ENCODE measurements around the gene VDR.

Gene VDR

DNA sequence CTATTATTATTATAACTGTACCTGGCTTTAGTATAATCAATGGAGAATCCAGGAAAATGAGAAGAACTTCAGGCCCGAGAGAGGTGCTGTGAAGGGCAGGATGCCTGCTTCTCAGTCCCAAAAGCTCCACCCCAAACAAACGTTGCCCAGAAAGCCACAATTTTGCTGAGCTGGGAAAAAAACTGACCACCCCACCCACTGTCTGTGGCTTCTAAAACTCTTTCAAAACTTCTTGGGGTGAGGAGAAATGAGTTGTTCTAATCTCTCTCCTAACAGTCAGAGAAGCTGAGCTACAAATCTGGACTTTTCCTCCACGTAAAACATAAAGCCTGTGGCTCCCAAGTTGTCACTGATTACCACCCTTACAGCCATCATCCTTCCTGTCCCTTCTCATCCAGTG is 13.4 kb downstream of the VDR start:
- no peak for DNase-seq

DNA sequence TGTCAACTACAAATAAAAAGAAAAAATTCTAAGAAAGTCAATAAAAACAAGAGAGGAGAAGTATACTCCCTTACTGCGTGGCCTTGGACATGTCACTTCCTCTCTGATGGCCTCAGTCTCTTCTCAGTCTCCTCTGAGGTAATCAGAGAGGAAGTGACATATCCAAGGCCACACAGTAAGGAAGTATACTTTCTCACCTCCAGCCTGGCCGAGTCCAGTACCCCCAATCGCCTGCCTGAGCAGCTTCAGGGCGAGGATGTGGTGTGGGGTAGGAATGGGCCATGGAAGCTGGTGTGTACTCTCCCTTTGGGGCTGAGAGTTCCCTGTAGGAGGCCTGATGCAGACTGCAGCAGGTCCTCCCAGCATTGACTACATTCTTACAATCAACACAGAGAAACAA is 15.8 kb downstream of the VDR start:
- no peak for DNase-seq

DNA sequence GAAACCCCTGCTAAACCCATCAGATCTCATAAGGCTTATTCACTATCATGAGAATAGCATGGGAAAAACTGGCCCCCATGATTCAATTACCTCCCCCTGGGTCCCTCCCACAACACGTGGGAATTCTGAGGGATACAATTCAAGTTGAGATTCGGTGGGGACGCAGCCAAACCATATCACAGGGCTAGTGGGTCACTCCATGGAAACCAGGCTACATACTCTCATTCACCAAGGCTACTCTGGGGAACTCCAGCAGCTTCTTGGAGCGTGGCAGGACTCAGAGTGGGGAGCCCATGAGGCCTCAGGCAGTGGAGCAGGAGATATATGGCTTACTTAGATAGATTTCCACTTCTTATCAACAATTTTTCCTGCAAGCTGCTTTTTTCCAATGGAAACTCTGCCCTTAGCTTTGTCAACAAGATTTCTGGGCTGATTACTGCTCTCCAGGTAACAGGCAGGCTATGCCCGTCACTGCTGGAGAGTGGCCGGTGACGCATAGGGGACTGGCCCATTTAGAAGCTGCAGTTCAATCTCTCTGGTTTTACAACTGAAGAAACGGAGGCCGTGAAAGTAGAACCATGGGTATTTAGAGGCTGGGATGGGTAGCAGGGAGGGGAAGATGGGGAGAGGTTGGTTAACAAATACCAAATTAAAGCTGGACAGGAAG is 16.5 kb downstream of the VDR start:
- DNase-seq = no peak

DNA sequence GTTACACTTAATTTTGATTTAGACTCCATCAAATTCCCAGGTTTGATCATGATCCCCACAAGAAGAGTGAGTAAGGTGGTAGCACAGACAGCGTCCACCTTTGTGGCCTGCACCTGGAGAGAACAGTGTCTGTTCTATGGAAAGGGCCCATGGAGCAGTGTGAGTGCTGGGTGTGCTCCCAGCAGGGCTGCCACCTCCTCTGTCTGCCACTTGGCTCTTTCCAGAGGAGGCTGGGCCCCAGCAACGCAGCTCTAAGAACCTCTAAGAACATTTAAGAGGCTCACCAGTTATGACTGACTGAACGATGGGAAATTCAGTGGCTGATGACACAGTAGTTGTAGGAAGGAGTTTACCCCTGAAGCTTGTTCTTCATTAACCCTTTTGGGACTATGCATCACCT is 17.3 kb downstream of the VDR start:
- no peak for DNase-seq

DNA sequence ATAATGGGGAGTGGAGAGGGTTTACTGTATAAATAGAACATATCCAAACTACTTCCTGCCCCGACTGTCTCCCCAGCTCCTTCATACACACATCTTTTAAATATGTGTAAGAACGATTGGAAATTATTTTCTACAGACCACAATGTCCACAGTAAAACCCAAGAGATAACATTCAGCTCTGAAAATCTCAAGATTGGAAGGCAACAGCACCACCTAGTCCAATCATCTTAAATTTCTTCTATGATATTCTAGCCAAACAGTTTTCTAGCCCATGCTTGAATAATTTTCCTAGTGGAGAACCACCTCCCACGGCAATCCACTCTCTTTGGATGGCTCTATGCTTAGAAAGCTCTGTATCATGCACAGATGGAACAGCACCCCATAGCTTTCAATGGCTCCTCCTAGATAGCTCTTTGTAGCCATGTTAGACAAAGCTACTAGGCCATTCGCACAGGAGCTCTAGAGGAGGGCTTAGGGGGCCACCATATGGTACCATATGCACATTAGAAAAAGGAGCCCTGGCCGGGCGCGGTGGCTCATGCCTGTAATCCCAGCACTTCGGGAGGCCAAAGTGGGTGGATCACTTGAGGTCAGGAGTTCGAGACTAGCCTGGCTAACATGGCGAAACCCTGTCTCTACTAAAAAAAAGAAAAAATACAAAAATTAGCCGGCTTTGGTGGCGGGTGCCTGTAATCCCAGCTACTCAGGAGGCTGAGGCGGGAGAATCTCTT is 18.1 kb downstream of the VDR start:
- DNase-seq = peak; percentile 43

DNA sequence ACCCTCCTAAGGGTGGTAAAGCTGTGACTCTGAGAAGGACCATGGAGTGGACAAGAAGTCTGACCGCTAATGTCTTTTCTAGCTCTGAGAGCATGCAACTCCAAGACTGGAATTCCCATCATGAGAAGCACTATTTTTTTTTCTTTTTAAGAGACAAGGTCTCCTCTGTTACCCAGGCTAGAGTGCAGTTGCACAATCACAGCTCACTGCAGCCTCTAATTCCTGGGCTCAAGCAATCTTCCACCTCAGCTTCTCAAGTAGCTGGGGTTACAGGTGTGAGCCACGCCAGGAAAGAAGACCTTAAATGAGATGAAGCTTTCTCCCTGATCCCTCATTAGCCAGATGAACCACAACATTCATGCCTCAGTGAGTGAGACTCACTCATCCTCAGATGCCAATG is 19.2 kb downstream of the VDR start:
- no peak for DNase-seq

DNA sequence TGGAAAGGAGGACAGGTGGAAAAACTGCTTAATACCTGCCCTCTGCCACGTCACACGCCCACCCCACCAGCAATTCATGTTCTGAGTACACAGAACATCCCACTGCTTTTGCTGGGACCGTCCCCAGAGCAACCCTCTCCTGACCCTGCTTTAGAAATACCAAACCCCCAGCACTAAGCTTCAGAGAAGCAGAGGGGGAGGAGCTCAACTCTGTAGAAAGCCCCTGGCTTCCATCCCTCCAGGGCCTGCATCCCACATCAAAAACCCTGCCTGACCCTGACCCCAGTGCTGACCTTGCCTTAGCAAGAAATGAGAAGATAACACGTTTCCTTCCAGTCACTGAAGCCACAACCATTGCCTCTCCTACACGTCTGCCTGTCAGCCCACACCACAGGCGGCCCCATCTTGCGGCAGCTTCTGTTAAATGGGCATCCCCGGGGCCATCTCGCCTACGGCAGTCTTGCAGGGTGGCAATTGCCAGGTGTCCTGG is 19.7 kb downstream of the VDR start:
- DNase-seq = no peak

DNA sequence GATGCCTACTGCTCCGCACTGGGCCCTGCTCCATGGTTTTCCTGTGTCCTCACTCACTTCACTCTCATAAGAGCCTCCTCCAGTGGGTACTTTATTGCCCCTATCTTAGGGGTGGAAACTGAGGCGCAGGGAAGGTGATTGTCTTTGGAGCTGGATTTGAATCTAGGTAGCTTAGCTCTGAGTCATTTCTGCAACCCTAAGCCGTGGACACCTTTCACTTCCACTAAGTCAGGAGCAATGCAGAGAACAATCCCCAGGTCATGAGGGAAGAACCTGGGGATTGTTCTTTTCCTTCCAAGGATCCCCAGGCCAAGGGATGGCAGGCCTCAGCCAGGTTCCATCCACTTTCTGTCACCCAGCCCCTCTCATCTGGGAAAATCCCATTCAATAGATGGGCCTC is 20.3 kb downstream of the VDR start:
- no peak for DNase-seq

DNA sequence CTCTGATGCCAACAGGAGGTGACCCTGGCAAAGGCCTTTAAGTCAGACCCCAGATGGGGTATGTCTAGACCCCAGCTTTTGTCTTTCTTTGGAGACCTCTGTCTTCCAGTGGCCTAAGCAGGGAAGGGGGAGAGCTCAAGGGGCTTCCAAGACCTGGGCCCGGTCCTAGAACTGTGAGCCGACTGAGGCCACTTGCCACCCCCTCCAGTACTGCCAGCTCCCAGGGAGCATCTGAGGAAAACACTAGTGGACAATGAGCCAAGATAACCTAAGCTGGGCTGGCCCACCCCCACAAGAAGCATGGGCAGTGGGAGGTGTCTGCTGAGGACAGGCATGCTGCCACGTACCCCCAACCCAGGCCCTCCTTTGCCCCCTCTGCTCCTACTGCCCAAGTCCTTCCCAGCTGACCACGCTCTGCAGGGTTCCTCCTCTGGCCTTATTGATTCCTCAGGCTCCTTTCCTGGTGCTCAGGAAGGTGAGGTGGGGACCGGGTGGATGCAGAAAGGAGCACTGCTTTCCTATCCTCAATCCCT is 21.1 kb downstream of the VDR start:
- DNase-seq = no peak

DNA sequence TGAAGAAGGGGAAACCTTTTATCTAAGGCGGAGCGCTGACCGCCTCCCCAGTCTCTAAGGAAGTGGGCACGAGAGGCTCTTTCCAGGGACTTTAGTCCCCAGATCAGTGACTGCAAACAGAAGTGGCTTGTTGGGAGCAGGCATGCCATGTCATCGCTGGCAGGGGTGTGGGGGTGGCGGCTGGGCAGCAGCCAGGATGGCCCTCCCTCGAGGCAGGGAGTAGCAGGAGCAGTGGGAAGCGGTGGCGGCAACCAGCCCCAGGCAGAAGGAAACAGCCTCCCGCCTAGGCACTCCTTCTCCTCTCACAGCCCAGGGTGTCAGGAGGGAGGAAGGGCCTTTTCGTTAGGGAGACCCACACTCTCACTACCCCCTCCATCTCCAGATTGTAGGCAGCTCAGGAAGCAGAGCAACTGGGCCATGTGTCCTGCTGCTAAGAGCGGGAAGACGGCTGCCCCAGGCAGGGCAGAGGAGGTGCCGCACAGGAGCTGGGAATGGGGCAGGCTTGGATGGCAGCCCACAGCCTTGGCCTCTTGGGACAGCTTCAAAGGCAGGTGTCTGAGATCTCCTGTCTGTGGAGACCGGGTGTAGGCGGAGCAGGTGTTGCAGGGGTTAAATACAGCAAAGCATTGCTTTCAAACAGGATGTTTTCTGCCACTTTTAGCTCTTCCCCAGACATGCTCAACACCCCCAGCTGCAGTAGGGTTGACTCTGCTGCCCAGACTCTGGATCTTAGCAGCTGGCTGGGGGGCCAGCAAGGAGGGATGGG is 21.8 kb downstream of the VDR start:
- DNase-seq = no peak

DNA sequence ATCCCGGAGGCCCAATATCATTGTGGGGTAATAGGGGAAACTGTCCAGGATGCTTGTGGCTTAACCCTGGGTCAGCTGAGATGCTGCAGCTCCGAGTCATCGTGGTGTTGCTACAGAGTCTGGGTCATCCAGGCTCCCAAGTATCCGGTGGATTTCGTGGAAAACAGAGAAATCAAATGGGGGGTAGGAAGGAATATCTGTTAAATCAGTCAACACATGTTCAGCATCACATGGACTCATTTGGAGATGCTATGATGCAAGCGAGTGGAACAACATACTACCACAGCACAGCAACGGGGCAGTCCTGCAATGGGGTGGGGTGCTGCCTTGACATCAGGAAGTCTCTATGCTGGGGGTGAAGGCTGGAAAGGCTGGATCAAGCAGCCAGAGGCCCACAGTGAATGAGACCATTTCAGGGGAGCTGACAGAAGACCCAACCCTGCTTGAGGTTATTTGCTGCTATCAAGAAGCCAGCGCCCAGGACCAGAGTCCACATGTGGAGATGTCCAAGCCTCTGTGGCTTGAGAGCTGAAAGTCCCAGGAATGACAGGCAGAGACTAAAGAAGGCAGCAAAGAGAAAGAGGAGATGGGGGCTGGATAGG is 22.9 kb downstream of the VDR start:
- peak; percentile 98 for DNase-seq

DNA sequence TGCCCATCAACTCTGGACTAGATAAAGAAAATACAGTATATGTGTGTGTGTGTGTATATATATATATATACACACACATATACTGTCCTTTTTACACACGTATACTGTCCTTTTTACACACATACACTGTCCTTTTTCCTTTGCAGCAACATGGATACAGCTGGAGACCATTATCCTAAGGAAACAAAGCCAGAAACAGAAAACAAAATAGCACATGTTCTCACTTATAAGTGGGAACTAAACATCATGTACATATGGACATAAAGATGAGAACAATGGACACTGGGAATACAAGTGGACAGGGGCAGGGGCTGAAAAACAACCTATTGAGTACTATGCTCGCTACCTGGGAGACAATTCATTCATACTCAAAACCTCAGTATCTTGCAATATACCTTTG is 23.7 kb downstream of the VDR start:
- DNase-seq = no peak

DNA sequence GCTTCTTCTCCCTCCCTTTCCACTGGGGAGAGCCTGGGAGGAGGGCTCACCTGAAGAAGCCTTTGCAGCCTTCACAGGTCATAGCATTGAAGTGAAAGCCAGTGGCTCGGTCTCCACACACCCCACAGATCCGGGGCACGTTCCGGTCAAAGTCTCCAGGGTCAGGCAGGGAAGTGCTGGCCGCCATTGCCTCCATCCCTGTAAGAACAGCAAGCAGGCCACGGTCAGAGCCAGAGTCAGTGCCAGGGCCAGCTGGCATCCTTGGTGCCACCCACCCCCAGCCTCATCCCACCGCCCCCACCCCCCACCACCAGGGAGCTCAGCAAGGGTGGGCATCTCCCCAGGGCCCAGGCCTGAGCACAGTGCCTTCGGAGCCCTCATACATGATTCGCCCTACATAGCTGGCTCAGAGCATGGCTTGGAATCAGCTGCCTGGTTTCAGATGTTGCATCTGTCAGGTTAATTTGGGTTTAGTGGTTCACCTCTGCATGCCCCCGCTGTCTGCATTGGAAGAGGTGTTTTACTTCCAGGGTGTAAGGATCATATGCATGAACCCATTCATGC is 25.8 kb downstream of the VDR start:
- no peak for DNase-seq

DNA sequence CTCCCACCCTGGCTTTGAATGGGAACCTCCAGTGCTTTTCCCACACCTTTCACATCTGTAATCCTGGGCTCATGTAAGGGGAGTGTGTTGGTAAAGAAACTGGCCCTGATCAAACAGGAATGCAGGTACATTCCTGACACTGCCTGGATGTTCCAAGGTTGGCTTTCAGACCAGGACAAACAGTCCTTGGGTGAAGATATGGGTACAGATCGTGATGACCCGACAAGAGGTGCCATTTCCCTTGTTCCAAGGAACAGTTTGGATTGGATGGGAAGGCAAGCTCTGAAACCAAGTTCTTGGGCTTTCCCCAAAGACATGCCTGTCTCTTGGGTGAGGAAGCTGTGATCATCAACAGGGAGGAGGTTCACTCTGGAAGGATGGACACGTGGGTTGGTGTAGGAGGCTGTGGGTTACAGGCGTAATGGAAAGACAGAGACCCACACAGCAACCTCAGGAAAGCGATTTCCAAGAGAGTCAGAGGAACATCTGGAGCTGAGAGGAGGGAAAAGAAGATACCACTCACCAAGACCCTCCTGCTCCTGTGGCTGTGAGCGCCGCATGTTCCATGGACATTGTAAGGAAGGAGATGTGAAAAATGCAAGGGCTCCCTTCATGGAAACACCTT is 26.4 kb downstream of the VDR start:
- no peak for DNase-seq

DNA sequence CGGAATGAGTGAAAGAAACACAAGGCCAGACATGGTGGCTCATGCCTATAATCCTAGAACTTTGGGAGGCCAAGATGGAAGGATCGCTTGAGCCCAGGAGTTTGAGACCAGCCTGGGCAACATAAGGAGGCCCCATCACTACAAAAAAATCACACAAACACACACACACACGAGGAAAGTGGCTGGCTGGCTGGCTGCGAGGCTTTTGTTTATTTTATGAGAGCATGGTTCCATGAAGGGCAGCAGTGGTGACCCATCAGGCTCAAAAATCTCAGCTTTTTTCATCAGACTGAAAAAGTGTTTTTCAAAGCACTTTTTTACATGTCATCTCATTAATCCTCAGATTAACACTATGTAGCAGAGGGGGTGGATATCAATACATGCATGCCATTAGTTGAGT is 27.7 kb downstream of the VDR start:
- DNase-seq = no peak

DNA sequence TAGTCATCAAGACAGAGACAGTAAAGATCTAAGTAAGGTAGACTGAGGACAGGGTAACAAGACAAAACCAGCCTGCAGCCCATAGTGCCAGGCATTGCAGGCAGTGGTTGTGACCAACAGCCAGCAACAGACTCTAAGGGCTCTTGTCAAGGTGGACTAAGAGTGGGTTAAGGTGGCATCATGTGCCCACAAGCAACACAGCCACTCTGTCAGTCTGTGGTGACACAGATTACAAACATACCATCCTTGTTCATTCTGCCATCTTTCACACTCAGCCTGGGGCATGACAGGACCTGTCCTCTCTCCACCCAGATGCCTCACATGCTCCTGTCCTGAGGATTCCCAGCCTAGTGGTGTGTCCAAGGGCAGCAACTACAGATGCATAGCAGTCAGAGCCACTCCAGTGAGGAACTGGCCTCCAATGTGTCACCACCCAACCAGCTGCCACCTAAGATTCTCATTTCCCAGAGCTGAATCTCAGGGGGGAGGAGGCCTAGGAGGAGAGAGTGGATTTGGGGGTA is 28.3 kb downstream of the VDR start:
- DNase-seq = no peak

DNA sequence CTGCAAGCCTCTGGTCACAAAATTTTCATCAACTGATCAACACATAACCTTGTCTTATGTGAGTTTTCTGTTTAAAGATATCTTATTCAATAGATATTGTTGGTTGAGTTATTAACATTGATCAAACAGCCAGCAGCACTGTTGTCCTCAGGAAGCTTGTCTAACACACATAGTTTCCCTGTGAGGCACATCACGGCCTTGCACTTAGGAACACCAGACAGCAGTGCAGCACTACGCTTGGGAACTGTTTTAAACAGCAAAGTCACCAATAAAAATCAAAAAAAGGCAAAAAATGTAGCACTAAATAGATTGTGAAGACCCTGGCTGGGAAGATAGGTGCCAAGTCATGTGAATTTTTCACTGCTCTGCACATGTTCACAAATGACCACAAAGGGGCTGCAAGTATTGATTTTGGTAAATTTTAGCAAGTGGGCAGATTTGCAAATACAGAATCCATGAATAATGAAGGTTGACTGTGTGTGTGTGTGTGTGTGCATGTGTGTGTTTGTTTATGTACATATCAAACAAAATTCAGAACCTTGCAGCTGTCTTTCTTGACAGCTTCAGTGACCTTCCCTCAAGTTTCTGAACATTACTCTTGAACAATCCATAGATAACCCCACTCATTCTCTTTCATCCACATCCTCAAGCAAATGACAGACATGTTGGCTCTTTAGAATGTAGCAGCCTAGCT is 28.9 kb downstream of the VDR start:
- DNase-seq = no peak

DNA sequence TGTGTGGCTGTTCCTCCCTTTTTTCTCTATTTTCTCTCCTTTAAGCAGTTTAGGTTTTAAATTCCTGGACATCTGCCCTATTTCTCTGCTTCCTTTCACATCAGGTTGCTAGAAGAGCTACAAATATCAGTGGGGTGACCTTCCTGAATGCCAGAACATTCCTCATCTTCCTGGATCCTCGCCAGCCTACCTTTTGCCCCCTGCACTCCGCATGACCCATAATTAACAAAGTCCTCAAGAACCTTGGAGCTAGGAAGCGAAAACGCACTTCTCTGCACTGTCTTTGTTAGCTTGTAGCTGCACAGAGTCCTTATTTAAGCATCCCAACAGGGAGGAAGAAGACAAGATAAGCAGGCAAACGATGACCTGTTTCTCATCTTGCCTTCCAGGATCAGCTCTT is 30.5 kb downstream of the VDR start:
- DNase-seq = no peak

DNA sequence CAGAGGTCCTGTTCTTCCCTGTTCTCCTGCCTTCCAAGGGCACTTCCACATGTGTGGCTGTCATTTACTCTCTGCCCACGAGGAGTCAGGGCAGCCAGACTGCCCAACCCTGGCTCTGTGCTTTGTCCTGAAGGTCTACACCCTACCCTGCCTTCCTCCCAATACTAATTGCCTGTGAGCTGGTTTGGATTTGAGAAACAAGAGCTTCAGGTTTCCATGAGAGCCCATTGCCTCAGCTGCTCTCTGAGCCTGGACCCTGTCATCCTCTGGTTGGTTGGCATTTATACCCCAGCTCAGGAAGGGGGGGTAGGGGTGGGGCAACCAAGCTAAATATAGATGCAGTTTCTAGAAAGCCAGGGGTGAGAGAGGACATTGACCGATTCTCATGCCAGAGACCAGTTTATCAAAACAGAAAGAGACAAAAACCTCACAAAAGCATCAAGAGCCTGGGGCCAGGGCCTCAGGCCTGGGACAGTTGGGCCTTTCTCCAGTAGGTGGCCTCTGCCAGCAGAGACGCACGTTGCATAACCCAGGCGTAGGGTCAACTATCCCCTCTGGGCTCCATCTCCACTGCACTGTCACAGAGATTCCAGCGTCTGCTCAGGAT is 34.5 kb downstream of the VDR start:
- DNase-seq = peak; percentile 15

DNA sequence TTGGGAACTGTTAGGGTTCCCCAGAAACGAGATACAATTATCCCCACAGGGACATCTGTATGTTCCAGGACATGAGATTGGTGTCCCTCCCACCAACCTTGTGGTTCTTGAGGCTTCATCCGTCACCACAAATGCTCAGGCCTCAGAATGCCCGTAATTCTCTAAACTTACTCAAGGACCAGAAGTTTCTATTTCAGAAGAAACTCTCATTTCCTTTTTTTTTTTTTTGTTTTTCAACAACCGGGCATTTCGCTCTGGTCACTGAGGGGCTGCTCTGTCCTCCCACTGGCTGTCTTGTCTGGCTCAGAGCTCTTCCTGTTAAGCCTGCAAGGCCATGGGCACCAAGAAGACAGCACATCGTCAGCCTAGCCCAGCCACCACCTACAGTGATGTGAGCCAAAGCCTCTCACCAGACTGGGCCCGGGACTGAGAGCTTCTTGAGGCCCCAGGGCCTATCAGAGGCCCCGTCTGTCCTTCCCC is 36.2 kb downstream of the VDR start:
- DNase-seq = no peak

DNA sequence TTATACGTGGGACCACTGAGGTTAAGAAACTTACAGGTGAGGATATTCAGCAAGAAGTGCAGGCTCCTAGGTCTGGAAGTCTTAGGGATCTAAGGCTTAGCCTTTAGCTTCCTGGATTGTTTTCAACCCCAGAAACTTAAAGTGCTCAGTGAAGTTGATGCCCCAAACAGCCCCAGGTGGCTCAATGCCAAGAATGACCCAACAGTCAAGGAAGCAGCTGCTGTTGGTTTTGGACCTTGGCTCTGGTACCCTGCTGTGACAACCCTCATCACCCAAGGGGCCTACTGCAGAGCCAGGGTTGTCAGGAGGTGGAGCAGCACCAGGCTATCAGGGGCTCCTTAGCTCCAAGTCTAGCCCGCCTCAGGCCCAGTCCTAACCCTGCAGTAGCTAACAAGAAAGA is 36.8 kb downstream of the VDR start:
- DNase-seq = no peak

Measured in fibroblast of skin of right biceps (primary cell).